ENCODE data around the gene JAKMIP2.

GRCh38 chr5:147567917-147568598 is 214.5 kb downstream of the JAKMIP2 start:
- TF ChIP-seq CTCF (conservative IDR thresholded peaks at IDR 0.05) = no peak
- TF ChIP-seq EZH2 (IDR thresholded peaks at IDR 0.05; ENCODE audit: low read depth) = no peak
